ENCODE data around the gene HHAT.

DNA sequence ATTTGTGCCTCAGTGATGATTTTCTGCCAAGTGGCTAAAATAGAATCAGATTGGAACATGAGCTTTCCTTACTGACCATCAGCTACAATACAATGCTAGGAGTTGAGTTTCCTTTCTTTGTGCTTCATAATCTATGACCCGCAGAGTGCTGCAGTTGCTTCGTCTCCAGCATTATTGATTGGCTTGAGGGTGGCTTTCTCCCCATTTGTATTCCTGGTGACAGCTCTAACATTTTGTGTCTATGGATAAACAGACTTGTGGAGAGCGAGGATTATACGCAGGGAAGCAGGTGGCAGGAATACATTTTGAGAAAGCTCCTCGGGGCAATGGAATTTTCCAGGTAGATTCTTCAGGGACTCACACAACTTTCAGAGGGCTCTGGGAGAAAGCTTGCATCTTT lies 223.2 kb downstream of the HHAT start:
- TF ChIP-seq GATA1 (IDR thresholded peaks at IDR 0.05; ENCODE audit: low read depth, low read length): no peak
- TF ChIP-seq POLR2A (IDR thresholded peaks at IDR 0.05; ENCODE audit: low read length): no peak
